Measurements from ENCODE around the gene KRT83.

The KRT83 gene

DNA sequence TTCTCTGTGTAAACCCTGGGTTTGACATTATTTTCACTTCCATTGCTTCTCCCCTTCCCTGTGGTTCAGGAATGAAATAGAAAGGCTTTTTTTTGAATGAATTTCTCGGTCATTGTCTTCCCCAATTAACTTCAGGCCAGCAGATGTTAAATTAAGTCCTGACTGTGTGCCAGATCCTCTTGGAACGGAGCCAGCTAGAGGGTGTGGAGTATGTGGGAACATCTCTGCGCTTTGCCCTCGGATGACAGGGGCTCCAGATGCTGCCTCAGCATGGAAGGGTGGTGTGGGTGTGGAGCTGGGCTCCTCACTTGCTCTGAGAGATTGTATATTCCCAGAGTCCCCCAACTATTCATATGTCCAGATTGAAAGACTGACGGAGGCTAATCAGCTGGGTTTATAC, 33.0 kb upstream of the KRT83 start:
- no peak for DNase-seq (ENCODE audit: low read depth)
- H3K4me3 ChIP-seq (ENCODE audit: low read depth, low read length), result no peak overlapping the region
- TF ChIP-seq, protein P1, sequence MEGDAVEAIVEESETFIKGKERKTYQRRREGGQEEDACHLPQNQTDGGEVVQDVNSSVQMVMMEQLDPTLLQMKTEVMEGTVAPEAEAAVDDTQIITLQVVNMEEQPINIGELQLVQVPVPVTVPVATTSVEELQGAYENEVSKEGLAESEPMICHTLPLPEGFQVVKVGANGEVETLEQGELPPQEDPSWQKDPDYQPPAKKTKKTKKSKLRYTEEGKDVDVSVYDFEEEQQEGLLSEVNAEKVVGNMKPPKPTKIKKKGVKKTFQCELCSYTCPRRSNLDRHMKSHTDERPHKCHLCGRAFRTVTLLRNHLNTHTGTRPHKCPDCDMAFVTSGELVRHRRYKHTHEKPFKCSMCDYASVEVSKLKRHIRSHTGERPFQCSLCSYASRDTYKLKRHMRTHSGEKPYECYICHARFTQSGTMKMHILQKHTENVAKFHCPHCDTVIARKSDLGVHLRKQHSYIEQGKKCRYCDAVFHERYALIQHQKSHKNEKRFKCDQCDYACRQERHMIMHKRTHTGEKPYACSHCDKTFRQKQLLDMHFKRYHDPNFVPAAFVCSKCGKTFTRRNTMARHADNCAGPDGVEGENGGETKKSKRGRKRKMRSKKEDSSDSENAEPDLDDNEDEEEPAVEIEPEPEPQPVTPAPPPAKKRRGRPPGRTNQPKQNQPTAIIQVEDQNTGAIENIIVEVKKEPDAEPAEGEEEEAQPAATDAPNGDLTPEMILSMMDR (IDR thresholded peaks at IDR 0.05; ENCODE audit: low read depth, low read length, missing control alignments), result no peak

DNA sequence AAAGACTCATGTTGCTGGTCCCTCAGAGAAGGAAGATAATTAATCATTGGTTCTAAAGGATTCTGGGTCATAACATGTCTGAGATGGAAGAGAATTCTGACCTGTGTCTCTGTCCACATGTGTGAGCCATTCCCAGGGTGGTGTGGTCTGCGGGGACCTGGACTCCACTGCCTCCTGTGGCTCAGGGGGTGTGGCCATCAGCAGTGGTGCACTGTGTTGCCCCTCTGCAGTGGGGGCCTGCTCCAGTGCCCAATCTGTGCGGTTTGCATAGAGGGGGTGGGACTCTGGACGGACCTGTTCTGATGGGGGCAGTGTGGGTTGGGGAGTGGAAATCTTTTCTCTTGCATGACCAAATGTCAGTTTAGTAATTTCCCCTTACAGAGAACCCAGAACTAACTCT, 32.6 kb upstream of the KRT83 start:
- TF ChIP-seq, protein P1 (IDR thresholded peaks at IDR 0.05; ENCODE audit: low read depth, low read length, missing control alignments), result no peak
- DNase-seq (ENCODE audit: low read depth), result no peak
- no peak overlapping the region for H3K4me3 ChIP-seq (ENCODE audit: low read depth, low read length)

DNA sequence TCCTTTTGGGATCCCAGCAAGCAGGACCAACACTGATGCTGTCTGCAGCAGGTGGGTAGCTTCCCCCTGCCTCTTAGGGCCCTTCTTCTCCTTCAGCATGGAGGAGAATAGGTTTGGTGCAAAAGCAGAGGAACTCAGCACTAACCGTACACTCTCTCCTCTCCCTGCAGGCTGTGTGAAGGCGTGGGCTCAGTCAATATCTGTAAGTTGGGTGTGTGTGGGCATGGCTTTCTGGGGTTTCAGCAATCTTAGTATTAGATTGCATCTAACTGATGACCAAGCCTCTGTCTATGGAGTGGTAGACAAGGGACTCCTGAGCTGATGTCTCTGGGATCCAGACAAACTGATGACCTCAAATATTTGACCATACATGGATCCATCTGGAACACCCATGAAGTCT, 31.8 kb upstream of the KRT83 start:
- no peak overlapping the region for H3K4me3 ChIP-seq (ENCODE audit: low read depth, low read length)
- TF ChIP-seq, protein P1 (IDR thresholded peaks at IDR 0.05; ENCODE audit: low read depth, low read length, missing control alignments), result no peak
- no peak for DNase-seq (ENCODE audit: low read depth)

DNA sequence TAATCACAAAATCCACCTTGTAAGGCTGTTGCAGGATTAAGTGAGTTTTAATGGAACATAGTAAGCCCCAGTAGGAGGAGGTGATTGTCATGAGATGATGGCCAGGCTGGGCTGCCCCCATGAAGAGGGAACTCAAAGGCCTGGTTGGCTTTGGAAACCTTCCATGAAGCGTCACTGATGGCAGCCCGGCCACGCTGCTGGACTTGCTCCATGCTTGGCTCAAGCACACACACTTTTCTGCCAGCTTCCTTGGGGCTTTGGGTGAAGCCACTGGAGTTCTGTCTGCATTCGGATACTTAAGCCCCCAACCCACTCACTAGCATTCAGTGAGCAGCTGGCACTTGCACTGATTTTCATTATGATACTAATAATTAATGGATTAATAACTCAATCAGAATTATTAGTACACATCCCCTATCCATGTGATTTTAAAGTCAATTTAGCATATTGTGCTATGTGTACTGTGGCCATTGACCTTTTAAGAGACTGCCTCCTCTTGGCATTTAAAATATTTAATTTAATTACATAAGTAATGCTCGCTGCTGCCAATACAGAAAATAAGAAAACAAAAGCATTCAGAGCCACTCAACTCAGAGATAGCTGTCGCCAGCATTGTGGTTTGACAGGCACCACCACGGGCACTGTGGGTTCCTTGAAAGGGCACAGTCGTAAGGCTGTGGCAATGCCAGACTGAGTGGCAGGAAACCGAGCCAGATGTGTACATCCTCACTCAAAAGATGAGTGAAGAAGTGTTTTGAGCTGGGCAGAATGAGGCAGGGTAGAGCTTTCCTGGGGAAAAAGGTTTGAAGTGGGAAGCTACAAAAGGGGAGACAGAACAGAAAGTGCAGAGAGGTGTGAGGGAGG, 30.2 kb upstream of the KRT83 start:
- DNase-seq (ENCODE audit: low read depth), result no peak
- H3K4me3 ChIP-seq (ENCODE audit: low read depth, low read length), result no peak overlapping the region
- TF ChIP-seq, protein P1 (IDR thresholded peaks at IDR 0.05; ENCODE audit: low read depth, low read length, missing control alignments), result no peak

DNA sequence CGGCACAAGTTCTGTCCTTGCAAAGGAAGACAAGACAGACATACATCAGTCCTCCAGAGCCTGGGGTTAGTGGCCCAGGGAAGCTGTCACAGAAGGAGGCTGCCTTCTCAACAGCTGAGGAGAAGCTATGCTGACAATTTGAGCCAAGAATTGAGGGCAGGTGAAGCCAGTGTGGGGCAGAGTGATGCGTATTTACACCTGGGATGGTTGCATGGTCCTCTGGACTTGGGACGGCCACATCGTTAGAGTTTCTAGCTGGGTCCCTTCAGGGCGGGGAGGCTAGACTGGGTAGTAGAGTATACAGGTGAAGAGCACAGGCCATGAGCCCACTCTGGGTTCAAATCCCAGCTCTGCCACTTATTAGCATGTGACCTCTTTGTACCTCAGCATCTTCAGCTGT, 29.6 kb upstream of the KRT83 start:
- H3K4me3 ChIP-seq (ENCODE audit: low read depth, low read length), result no peak overlapping the region
- TF ChIP-seq, protein P1 (IDR thresholded peaks at IDR 0.05; ENCODE audit: low read depth, low read length, missing control alignments), result no peak
- DNase-seq (ENCODE audit: low read depth), result no peak

DNA sequence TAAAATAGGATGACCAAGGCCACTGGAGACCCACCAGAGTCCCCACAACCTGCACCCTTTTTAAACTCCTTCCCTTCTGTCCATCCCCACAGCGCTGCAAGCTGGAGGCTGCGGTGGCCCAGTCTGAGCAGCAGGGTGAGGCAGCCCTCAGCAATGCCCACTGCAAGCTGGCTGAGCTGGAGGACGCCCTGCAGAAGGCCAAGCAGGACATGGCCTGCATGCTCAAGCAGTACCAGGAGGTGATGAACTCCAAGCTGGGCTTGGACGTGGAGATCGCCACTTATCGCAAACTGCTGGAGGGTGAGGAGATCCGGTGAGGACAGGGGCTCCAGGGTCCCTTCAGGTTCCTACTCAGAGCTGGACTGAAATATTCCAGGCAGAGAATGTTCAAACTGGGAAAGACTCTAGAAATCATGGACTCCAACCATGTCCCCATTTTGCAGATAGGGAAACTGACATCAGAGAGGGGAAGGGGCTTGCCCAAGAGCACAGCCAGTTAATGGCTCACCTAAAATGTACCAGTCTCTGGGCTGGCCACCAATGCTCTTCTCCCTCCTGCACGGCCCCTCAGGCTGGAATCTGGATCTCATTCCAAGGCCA, 28.9 kb upstream of the KRT83 start:
- no peak for DNase-seq (ENCODE audit: low read depth)
- TF ChIP-seq, protein P1 (IDR thresholded peaks at IDR 0.05; ENCODE audit: low read depth, low read length, missing control alignments), result no peak

More for the DNA sequence above, 28.9 kb upstream of the KRT83 start:
- no peak overlapping the region for H3K4me3 ChIP-seq (ENCODE audit: low read depth, low read length)
